Keratinocyte (primary cell): ENCODE measurements around the gene TRDN.

Source experiments
- EZH2 ChIP-seq: IDR thresholded peaks from one replicate; pipeline ENCODE4 v1.6.1; 2012; ENCODE audit warnings: inconsistent platforms, mild to moderate bottlenecking, low read length, moderate library complexity
- TF ChIP-seq, protein P1 (sequence below), 3 experiments: IDR thresholded peaks in 1 of 3; conservative IDR thresholded peaks in 1 of 3; optimal IDR thresholded peaks in 1 of 3; 2 replicates in 2 of 3; 3 replicates in 1 of 3; pipeline versions ENCODE3 to v1.5.1; 2011; ENCODE audit warnings: low read length in 3 of 3, mild to moderate bottlenecking in 3 of 3, moderate library complexity in 2 of 3, control low read depth in 1 of 3, inconsistent platforms in 1 of 3; ENCODE audit not compliant: insufficient read depth in 2 of 3; ENCODE audit errors: extremely low read depth in 1 of 3

GRCh38 chr6:123629258-123629941, 7.3 kb downstream of the TRDN start:
- TF ChIP-seq EZH2: no peak
- TF ChIP-seq, protein P1, sequence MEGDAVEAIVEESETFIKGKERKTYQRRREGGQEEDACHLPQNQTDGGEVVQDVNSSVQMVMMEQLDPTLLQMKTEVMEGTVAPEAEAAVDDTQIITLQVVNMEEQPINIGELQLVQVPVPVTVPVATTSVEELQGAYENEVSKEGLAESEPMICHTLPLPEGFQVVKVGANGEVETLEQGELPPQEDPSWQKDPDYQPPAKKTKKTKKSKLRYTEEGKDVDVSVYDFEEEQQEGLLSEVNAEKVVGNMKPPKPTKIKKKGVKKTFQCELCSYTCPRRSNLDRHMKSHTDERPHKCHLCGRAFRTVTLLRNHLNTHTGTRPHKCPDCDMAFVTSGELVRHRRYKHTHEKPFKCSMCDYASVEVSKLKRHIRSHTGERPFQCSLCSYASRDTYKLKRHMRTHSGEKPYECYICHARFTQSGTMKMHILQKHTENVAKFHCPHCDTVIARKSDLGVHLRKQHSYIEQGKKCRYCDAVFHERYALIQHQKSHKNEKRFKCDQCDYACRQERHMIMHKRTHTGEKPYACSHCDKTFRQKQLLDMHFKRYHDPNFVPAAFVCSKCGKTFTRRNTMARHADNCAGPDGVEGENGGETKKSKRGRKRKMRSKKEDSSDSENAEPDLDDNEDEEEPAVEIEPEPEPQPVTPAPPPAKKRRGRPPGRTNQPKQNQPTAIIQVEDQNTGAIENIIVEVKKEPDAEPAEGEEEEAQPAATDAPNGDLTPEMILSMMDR (optimal IDR thresholded peaks at IDR 0.05 in 1 of 3, IDR thresholded peaks at IDR 0.05 in 1 of 3, conservative IDR thresholded peaks at IDR 0.05 in 1 of 3; ENCODE audit: extremely low read depth in 1 of 3, insufficient read depth in 2 of 3, low read length in 3 of 3): no peak
